ENCODE measurements around the gene SLC45A2.

- no peak for TF ChIP-seq POLR2A (IDR thresholded peaks at IDR 0.05)
- TF ChIP-seq CTCF (IDR thresholded peaks at IDR 0.05), result no peak
Observed at GRCh38 chr5:34015120-34015822, 30.8 kb upstream of the SLC45A2 start.

Data from testis (tissue), 2 donors.